H1 (cell line): ENCODE measurements around the gene FAM171A1. TPM values are rescaled to one million over a fixed set of nuclear protein-coding genes. Genes with fewer than 3 reads are reported as not detected.

Experiments
- CBX8 ChIP-seq: fragments of 300-800, 300-1000 bp; sonication (generic); IDR thresholded peaks from 2 replicates; pipeline ENCODE4 v1.7.1; 2016; ENCODE audit warnings: low read depth, low read length, borderline replicate concordance
- CHD7 ChIP-seq: fragments of 300-600 bp; sonication (generic); IDR thresholded peaks from 2 replicates; pipeline ENCODE4 v1.7.1; 2012; ENCODE audit warnings: low read length, moderate library complexity, mild to moderate bottlenecking, inconsistent platforms; ENCODE audit not compliant: insufficient replicate concordance
- CREB1 ChIP-seq: IDR thresholded peaks from 2 replicates; pipeline ENCODE4 v1.6.1; 2012; ENCODE audit warnings: inconsistent platforms
- CTCF ChIP-seq, 3 experiments: IDR thresholded peaks; 1 replicate in 2 of 3; 2 replicates in 1 of 3; pipeline versions ENCODE4 v1.5.1 to v1.6.1; 2011; ENCODE audit warnings: low read length in 3 of 3, mild to moderate bottlenecking in 3 of 3, inconsistent platforms in 2 of 3, low read depth in 1 of 3, moderate library complexity in 1 of 3; ENCODE audit not compliant: insufficient read depth in 1 of 3; ENCODE audit errors: control extremely low read depth in 1 of 3
- HDAC6 ChIP-seq: IDR thresholded peaks from one replicate; pipeline ENCODE4 v1.7.1; 2012; ENCODE audit warnings: low read depth, mild to moderate bottlenecking, inconsistent platforms, low read length, moderate library complexity
- MAFK ChIP-seq: IDR thresholded peaks from 2 replicates; pipeline ENCODE4 v1.6.1; 2012; ENCODE audit warnings: low read depth, mild to moderate bottlenecking, improper control_type of control experiment, low read length
- PHF8 ChIP-seq: fragments of 200-600 bp; sonication (generic); conservative IDR thresholded peaks from 2 replicates; pipeline ENCODE4 v1.7.1; 2012; ENCODE audit warnings: low read depth, mild to moderate bottlenecking, inconsistent platforms, low read length, moderate library complexity
- POU5F1 ChIP-seq: IDR thresholded peaks from 2 replicates; pipeline ENCODE4 v1.6.1; 2011; ENCODE audit warnings: low read depth, mild to moderate bottlenecking, low read length, moderate library complexity
- RFX5 ChIP-seq: IDR thresholded peaks from 2 replicates; pipeline ENCODE4 v1.6.1; 2011; ENCODE audit warnings: low read depth, low read length, improper control_type of control experiment, borderline replicate concordance
- polyA plus RNA-seq, 7 experiments: library from polyadenylated mRNA; depleted of rRNA in 3 of 7; stranded (reverse) in 5 of 7; unstranded in 2 of 7; fragments of >200 nt in 5 of 7; fragments of 200-250 nt in 2 of 7; gene quantifications; 1 replicate in 5 of 7; 2 replicates in 1 of 7; 4 replicates in 1 of 7; pipeline versions ENCODE4 v1.2.1 to v1.2.3, GENCODE V29; 2011 to 2013; ENCODE audit warnings: missing spikeins in 2 of 7, mixed read lengths in 2 of 7
- total RNA-seq: library from RNA; stranded (reverse); fragmentation: NEBNext Ultra II Directional; extraction: Animal tissue kit (Norgen Biotek cat#: 25700); gene quantifications from 2 replicates; pipeline ENCODE4 v1.2.1, GENCODE V29; 2021

Gene FAM171A1
- total and polyA plus RNA-seq, 2 of the 8 experiments (the other 6 are each of a cell fraction or from before 2014, with no cell fraction given): 26.6 to 42.1 TPM

- no peak for TF ChIP-seq CHD7
- TF ChIP-seq CBX8: no peak
- no peak for TF ChIP-seq HDAC6
- TF ChIP-seq PHF8: no peak
- no peak for TF ChIP-seq CREB1
- TF ChIP-seq CTCF (IDR thresholded peaks at IDR 0.05; ENCODE audit: control extremely low read depth in 1 of 3, insufficient read depth in 1 of 3, low read depth in 1 of 3, low read length in 3 of 3): no peak
- TF ChIP-seq RFX5: no peak
- TF ChIP-seq POU5F1: no peak
- no peak for TF ChIP-seq MAFK
Measured at GRCh38 chr10:15314482-15315045, 56.5 kb downstream of the FAM171A1 start (continued).
